ENCODE measurements around the gene SASH3.

Gene SASH3

GRCh38 chrX:129738466-129739308 lies 41.1 kb upstream of the SASH3 start, which contains the start of gene XPNPEP2:
XPNPEP2 (plus strand) TSS chrX:129738979; CDS start chrX:129739214, 235 bp downstream.
- CTCF ChIA-PET, result interaction anchor here (0.6 to 2.0 kb wide), 4 partner anchors 12 to 322 kb away, joined by 4 to 15 read pairs (median 4); no protein-coding TSS in a partner anchor
- Histone ChIP-seq H3K4me1 (ENCODE audit: control insufficient read depth, insufficient read depth, low read length) (no peaks in the 10 kb centered on the region), H3K9me3 (ENCODE audit: control insufficient read depth, insufficient read depth, low read depth, low read length) (no peaks in the 10 kb centered on the region), H3K27ac (ENCODE audit: extremely low read depth, low read depth, low read length) (no peak within 1 kb of the TSS), H3K4me3 (ENCODE audit: low read depth, low read length) (no peak within 1 kb of the TSS), H3K36me3 (ENCODE audit: control insufficient read depth in 2 of 2, insufficient read depth in 1 of 2, low read length in 2 of 2) (no peaks in the 10 kb centered on the region)
- POLR2A ChIA-PET, result interaction anchor here (0.7 kb wide), 1 partner anchor 76 kb away, joined by 3 read pairs; no protein-coding TSS in a partner anchor
- TF ChIP-seq EGR2 (tag by site-specific recombination; IDR thresholded peaks at IDR 0.05; ENCODE audit: low read depth), result peak; percentile 56; the same call in 1 of the 2 replicates
- TF ChIP-seq ZNF24 (tag by site-specific recombination; IDR thresholded peaks at IDR 0.05), result no peak
- peak; percentile 35; the same call in 1 of the 2 replicates for TF ChIP-seq ZNF366 (tag by site-specific recombination; conservative IDR thresholded peaks at IDR 0.05)
- 0 out of 2 replicates have a peak, but pooled peaks have one; percentile 11 for TF ChIP-seq PATZ1 (tag by site-specific recombination; IDR thresholded peaks at IDR 0.05)
- no peak for TF ChIP-seq ZBTB7A (tag by site-specific recombination; IDR thresholded peaks at IDR 0.05; ENCODE audit: low read depth)
- peak; percentile 84 for TF ChIP-seq ZNF513 (tag by site-specific recombination; IDR thresholded peaks at IDR 0.05)

- H3K4me3 ChIP-seq (ENCODE audit: low read depth, low read length), result no peak overlapping the region
- POLR2A ChIA-PET, result no interaction called here
- H3K4me1 ChIP-seq (ENCODE audit: control insufficient read depth, insufficient read depth, low read length), result no peaks in the 10 kb centered on the region
- no peak overlapping the region for H3K27ac ChIP-seq (ENCODE audit: extremely low read depth, low read depth, low read length)
- CTCF ChIA-PET, result interaction anchor here (0.6 to 1.3 kb wide), 3 partner anchors 13 to 321 kb away, joined by 4 to 5 read pairs (median 4); no protein-coding TSS in a partner anchor
- H3K36me3 ChIP-seq (ENCODE audit: control insufficient read depth in 2 of 2, insufficient read depth in 1 of 2, low read length in 2 of 2), result no peaks in the 10 kb centered on the region
- no peak for TF ChIP-seq KLF9 (tag by site-specific recombination; IDR thresholded peaks at IDR 0.05; ENCODE audit: low read depth)
- TF ChIP-seq ZFHX2 (tag by site-specific recombination; conservative IDR thresholded peaks at IDR 0.05), result no peak
- TF ChIP-seq ZNF426 (tag by site-specific recombination; IDR thresholded peaks at IDR 0.05), result no peak
- TF ChIP-seq ZFP37 (tag by site-specific recombination; IDR thresholded peaks at IDR 0.05), result no peak
- TF ChIP-seq SETDB1 (IDR thresholded peaks at IDR 0.05; ENCODE audit: insufficient read length, low read length), result no peak
- no peak for TF ChIP-seq ZNF223 (tag by site-specific recombination; IDR thresholded peaks at IDR 0.05)
- no peaks in the 10 kb centered on the region for H3K9me3 ChIP-seq (ENCODE audit: control insufficient read depth, insufficient read depth, low read depth, low read length)
Observed at GRCh38 chrX:129739578-129739977, 40.2 kb upstream of the SASH3 start.

- no peak overlapping the region for H3K4me3 ChIP-seq (ENCODE audit: low read depth, low read length)
- no peaks in the 10 kb centered on the region for H3K9me3 ChIP-seq (ENCODE audit: control insufficient read depth, insufficient read depth, low read depth, low read length)
- H3K4me1 ChIP-seq (ENCODE audit: control insufficient read depth, insufficient read depth, low read length), result no peaks in the 10 kb centered on the region
- ChIA-PET POLR2A (no interaction called here), CTCF (no interaction called here)
- no peaks in the 10 kb centered on the region for H3K36me3 ChIP-seq (ENCODE audit: control insufficient read depth in 2 of 2, insufficient read depth in 1 of 2, low read length in 2 of 2)
- peak; percentile 65 for TF ChIP-seq ZNF341 (tag by site-specific recombination; IDR thresholded peaks at IDR 0.05; ENCODE audit: low read depth)
- no peak for TF ChIP-seq TCF7L2 (IDR thresholded peaks at IDR 0.05; ENCODE audit: borderline replicate concordance, low read depth, low read length)
- no peak for TF ChIP-seq ZNF621 (tag by site-specific recombination; IDR thresholded peaks at IDR 0.05)
- no peak for TF ChIP-seq MZF1 (tag by site-specific recombination; IDR thresholded peaks at IDR 0.05; ENCODE audit: borderline replicate concordance)
- no peak for TF ChIP-seq ZNF777 (tag by site-specific recombination; IDR thresholded peaks at IDR 0.05; ENCODE audit: borderline replicate concordance)
- no peak for TF ChIP-seq ZNF791 (tag by site-specific recombination; IDR thresholded peaks at IDR 0.05)
- TF ChIP-seq KLF1 (tag by site-specific recombination; IDR thresholded peaks at IDR 0.05), result no peak
- H3K27ac ChIP-seq (ENCODE audit: extremely low read depth, low read depth, low read length), result no peak overlapping the region
Observed at GRCh38 chrX:129741880-129742758, 37.6 kb upstream of the SASH3 start.

Data from HEK293 (cell line).